Activated naive CD8-positive, alpha-beta T cell (primary cell): ENCODE measurements around the gene POPDC3.
"Not testable (repeated sequence)": the region's sequence is repeated elsewhere in the genome, so short reads cannot be mapped to it uniquely, and the experiment has no call there.

Experiments
- H3K27ac Mint-ChIP-seq: one replicate; pipeline ENCODE4 v1.8.0; 2021; ENCODE audit warnings: mixed read lengths
- H3K27me3 Mint-ChIP-seq: one replicate; pipeline ENCODE4 v1.8.0; 2021; ENCODE audit warnings: mixed read lengths
- H3K36me3 Mint-ChIP-seq: one replicate; pipeline ENCODE4 v1.8.0; 2021; ENCODE audit warnings: mixed read lengths
- H3K4me1 Mint-ChIP-seq: one replicate; pipeline ENCODE4 v1.8.0; 2021; ENCODE audit warnings: low read depth, mixed read lengths
- H3K4me3 Mint-ChIP-seq: one replicate; pipeline ENCODE4 v1.8.0; 2021; ENCODE audit warnings: mild to moderate bottlenecking, mixed read lengths
- H3K9me3 Mint-ChIP-seq: one replicate; pipeline ENCODE4 v1.8.0; 2021; ENCODE audit warnings: low read depth, mixed read lengths

Gene POPDC3

GRCh38 chr6:105186576-105186975, 6.8 kb upstream of the POPDC3 start:
- H3K36me3 Mint-ChIP-seq, result no peaks in the 10 kb centered on the region
- no peak overlapping the region for H3K27ac Mint-ChIP-seq
- H3K4me1 Mint-ChIP-seq, result no peaks in the 10 kb centered on the region
- no peaks in the 10 kb centered on the region for H3K9me3 Mint-ChIP-seq
- H3K4me3 Mint-ChIP-seq, result no peak overlapping the region
- peaks cover 26% of the 10 kb centered on the region for H3K27me3 Mint-ChIP-seq

DNA sequence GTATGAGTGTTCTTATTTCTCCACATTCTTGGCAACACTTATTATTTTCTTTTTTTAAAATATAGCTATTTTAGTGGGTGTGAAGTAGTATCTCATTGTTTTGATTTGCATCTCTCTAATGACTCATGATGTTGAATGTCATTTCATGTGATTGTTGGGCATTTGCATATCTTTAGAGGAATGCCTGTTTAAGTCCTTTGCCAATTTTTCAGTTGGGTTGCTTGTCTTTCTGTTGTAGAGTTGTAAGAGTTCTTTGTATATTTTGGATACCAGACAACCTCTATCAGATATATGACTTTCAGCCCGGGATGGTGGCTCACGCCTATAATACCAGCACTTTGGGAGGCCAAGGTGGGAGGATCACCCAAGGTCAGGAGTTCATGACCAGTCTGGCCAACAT, 5.1 kb upstream of the POPDC3 start:
- no peaks in the 10 kb centered on the region for H3K9me3 Mint-ChIP-seq
- H3K27ac Mint-ChIP-seq, result no peak overlapping the region
- H3K4me3 Mint-ChIP-seq, result no peak overlapping the region
- peaks cover 2% of the 10 kb centered on the region for H3K4me1 Mint-ChIP-seq
- H3K27me3 Mint-ChIP-seq, result peaks cover 38% of the 10 kb centered on the region
- H3K36me3 Mint-ChIP-seq, result no peaks in the 10 kb centered on the region

DNA sequence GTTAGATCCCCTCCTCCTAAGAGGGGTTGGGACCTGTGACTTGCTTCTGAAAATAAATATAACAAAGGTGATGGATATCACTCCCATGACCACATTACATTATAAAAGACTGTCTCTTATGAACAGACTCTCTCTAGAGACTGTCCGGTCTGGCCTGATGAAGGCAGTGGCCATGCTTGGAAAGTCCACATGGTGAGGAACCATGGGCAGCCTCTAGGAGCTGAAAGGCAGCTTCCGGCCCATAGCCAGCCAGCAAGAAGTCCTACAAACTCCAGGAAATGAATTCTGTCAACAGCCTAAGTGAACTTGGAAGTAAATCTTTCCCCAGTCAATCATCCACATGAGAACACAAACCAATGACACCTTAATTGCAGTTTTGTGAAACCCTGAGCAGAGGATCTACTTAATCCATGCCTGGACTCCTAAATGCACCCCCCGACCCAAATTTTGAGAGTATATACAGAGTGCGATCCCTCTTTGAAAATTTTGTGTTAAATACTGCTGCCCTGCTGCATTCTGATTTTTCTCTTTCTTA, 2.2 kb upstream of the POPDC3 start:
- no peak overlapping the region for H3K27ac Mint-ChIP-seq
- H3K9me3 Mint-ChIP-seq, result no peaks in the 10 kb centered on the region
- H3K36me3 Mint-ChIP-seq, result no peaks in the 10 kb centered on the region
- H3K4me3 Mint-ChIP-seq, result no peak overlapping the region
- H3K4me1 Mint-ChIP-seq, result peaks cover 2% of the 10 kb centered on the region
- peaks cover 38% of the 10 kb centered on the region for H3K27me3 Mint-ChIP-seq

DNA sequence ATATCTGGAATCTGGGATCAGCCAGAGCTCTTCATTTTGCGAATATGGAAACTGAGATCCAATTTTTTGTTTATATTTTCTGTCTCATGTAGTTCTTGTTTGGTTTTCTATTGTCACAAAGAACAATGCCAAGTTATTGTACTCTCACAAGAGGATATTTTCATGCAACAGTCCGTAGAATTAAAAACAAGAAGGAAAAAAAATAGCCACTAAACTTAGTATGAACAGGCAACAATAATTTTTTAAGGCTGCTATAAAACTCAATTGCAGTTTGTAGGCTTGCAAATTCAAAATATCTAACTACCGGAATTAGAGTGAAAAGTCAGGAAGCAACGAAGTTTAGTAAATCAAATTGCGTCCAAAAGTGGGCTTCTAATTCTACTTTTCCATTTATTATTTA, 1.2 kb downstream of the POPDC3 start:
- no peak overlapping the region for H3K27ac Mint-ChIP-seq
- H3K27me3 Mint-ChIP-seq, result peaks cover 36% of the 10 kb centered on the region
- no peak overlapping the region for H3K4me3 Mint-ChIP-seq
- no peaks in the 10 kb centered on the region for H3K36me3 Mint-ChIP-seq
- peaks cover 2% of the 10 kb centered on the region for H3K4me1 Mint-ChIP-seq
- H3K9me3 Mint-ChIP-seq, result no peaks in the 10 kb centered on the region

- Mint-ChIP-seq H3K9me3 (no peaks in the 10 kb centered on the region), H3K4me3 (no peak overlapping the region), H3K4me1 (peaks cover 2% of the 10 kb centered on the region), H3K36me3 (no peaks in the 10 kb centered on the region), H3K27me3 (peaks cover 39% of the 10 kb centered on the region), H3K27ac (no peak overlapping the region)
Measured at GRCh38 chr6:105178110-105178509, 1.7 kb downstream of the POPDC3 start.

DNA sequence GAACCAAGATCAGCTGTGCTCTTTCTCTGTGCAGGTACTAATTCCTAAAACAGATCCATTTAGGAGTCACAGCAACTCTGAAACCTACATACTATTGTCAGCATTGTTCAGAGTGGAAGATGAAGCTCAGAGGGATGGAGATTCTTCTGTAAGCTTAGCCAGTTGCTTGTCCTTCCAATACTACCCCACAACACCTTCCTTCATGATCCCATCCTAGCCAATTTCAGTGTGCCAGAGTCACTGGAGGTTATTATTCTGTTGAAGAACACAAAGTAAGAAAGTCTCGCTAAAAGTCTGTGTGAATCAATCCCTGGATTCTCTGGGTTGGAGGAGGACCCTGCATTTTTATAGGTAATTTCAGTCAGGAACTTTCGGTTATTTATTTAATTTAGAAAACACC, 2.3 kb downstream of the POPDC3 start:
- H3K9me3 Mint-ChIP-seq, result no peaks in the 10 kb centered on the region
- no peaks in the 10 kb centered on the region for H3K36me3 Mint-ChIP-seq
- peaks cover 34% of the 10 kb centered on the region for H3K27me3 Mint-ChIP-seq
- no peak overlapping the region for H3K27ac Mint-ChIP-seq
- H3K4me1 Mint-ChIP-seq, result peaks cover 2% of the 10 kb centered on the region
- no peak overlapping the region for H3K4me3 Mint-ChIP-seq

GRCh38 chr6:105174512-105174911, 5.3 kb downstream of the POPDC3 start:
- Mint-ChIP-seq H3K27ac (no peak overlapping the region), H3K9me3 (no peaks in the 10 kb centered on the region), H3K4me3 (no peak overlapping the region), H3K36me3 (no peaks in the 10 kb centered on the region), H3K4me1 (no peaks in the 10 kb centered on the region), H3K27me3 (peaks cover 21% of the 10 kb centered on the region)

DNA sequence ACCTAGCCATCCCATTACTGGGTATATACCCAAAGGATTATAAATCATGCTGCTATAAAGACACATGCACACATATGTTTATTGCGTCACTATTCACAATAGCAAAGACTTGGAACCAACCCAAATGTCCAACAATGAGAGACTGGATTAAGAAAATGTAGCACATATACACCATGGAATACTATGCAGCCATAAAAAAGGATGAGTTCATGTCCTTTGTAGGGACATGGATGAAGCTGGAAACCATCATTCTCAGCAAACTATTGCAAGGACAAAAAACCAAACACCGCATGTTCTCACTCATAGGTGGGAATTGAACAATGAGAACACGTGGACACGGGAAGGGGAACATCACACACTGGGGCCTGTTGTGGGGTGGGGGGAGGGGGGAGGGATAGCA, 7.3 kb downstream of the POPDC3 start:
- not testable (repeated sequence) for H3K4me1 Mint-ChIP-seq, H3K4me3 Mint-ChIP-seq, H3K36me3 Mint-ChIP-seq, H3K9me3 Mint-ChIP-seq, H3K27ac Mint-ChIP-seq
- peaks cover 25% of the 10 kb centered on the region for H3K27me3 Mint-ChIP-seq

GRCh38 chr6:105170059-105170458, 9.8 kb downstream of the POPDC3 start:
- H3K4me3 Mint-ChIP-seq, result no peak overlapping the region
- H3K27ac Mint-ChIP-seq, result no peak overlapping the region
- no peaks in the 10 kb centered on the region for H3K9me3 Mint-ChIP-seq
- H3K4me1 Mint-ChIP-seq, result no peaks in the 10 kb centered on the region
- peaks cover 29% of the 10 kb centered on the region for H3K27me3 Mint-ChIP-seq
- H3K36me3 Mint-ChIP-seq, result no peaks in the 10 kb centered on the region

- Mint-ChIP-seq H3K27me3 (peaks cover 25% of the 10 kb centered on the region), H3K27ac (no peak overlapping the region), H3K36me3 (no peaks in the 10 kb centered on the region), H3K4me1 (no peaks in the 10 kb centered on the region), H3K9me3 (no peaks in the 10 kb centered on the region), H3K4me3 (no peak overlapping the region)
Measured at GRCh38 chr6:105167914-105168313, 11.9 kb downstream of the POPDC3 start.

GRCh38 chr6:105164418-105164817, 15.4 kb downstream of the POPDC3 start:
- Mint-ChIP-seq H3K4me1 (no peaks in the 10 kb centered on the region), H3K27ac (no peak overlapping the region), H3K36me3 (no peaks in the 10 kb centered on the region), H3K27me3 (peaks cover 24% of the 10 kb centered on the region), H3K4me3 (no peak overlapping the region), H3K9me3 (no peaks in the 10 kb centered on the region)

DNA sequence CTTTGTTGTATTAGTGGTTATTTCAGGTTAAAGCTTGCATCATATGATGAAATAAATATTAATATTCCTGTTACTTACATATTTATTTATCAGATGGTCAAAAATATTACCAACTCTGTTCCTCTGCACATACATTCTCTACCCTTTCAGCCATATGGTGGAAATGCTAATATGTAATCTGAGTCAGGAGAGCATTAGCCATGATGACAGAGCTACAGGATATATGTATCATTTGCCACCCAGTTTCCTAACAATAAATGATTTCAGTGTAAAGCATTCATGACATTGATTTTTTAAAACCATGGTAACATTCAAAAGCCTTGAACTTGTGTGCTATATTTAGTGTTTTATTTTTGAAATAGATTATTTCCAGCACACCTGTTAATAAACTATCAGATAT, 16.6 kb downstream of the POPDC3 start:
- Mint-ChIP-seq H3K4me3 (no peak overlapping the region), H3K36me3 (no peaks in the 10 kb centered on the region), H3K9me3 (no peaks in the 10 kb centered on the region), H3K27me3 (peaks cover 18% of the 10 kb centered on the region), H3K4me1 (no peaks in the 10 kb centered on the region), H3K27ac (no peak overlapping the region)

DNA sequence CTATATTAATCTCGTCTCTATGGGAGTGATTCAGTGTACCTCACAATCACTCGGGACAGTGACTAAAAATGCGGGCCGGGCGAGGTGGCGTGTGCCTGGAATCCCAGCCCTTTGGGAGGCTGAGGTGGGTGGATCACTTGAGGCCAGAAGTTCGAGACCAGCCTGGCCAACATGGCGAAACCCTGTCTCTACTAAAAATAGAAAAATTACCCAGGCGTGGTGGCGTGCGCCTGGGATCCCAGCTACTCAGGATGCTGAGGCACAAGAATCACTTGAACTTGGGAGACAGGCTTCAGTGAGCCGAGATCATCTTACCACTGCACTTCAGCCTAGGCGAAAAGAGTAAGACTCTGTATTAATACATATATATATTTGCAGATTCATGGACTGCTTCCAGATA, 17.4 kb downstream of the POPDC3 start:
- Mint-ChIP-seq H3K36me3 (no peaks in the 10 kb centered on the region), H3K4me1 (no peaks in the 10 kb centered on the region), H3K27ac (no peak overlapping the region), H3K4me3 (no peak overlapping the region), H3K27me3 (peaks cover 18% of the 10 kb centered on the region), H3K9me3 (no peaks in the 10 kb centered on the region)

DNA sequence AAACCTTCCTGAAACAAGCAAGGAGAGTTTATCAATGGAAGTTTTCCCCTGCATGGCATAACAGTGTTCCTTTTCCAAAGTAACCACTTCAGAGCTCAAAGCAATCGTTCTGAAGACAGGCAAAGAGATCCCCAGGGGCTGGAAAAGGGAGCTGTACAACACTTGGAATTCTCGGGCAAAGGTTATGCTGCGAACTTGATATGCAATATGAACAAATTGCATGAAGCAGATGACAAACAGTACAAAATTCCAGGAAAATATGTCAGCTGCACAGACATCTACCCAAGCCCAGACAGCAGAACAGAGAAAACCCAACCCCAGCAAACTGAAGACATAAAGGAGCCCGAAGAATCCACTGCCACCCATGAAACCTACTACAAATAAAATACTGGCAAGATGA, 18.4 kb downstream of the POPDC3 start:
- H3K36me3 Mint-ChIP-seq, result no peaks in the 10 kb centered on the region
- H3K27me3 Mint-ChIP-seq, result peaks cover 13% of the 10 kb centered on the region
- no peak overlapping the region for H3K4me3 Mint-ChIP-seq
- no peak overlapping the region for H3K27ac Mint-ChIP-seq
- H3K9me3 Mint-ChIP-seq, result no peaks in the 10 kb centered on the region
- no peaks in the 10 kb centered on the region for H3K4me1 Mint-ChIP-seq

DNA sequence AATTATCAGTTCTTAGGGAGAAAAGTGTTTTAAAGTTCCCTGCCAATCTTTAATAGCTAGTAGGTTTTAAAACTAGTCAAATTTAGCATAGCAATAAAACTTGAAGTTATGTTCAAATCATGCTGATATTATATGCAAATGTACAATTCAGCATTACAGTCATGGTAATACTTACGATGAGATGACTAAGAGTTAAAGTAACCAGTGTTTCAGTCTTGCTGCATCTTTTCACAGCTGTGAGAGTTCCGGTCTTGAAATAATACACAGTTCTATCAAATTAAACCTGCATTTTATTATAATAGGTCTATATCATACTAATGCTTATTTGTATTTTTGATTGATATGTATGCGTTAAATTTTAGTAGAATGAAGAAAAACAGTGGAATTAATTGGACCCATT, 26.1 kb downstream of the POPDC3 start:
- H3K4me3 Mint-ChIP-seq, result no peak overlapping the region
- H3K9me3 Mint-ChIP-seq, result no peaks in the 10 kb centered on the region
- no peaks in the 10 kb centered on the region for H3K4me1 Mint-ChIP-seq
- no peak overlapping the region for H3K27ac Mint-ChIP-seq
- H3K36me3 Mint-ChIP-seq, result no peaks in the 10 kb centered on the region
- H3K27me3 Mint-ChIP-seq, result peaks cover 7% of the 10 kb centered on the region

- no peaks in the 10 kb centered on the region for H3K36me3 Mint-ChIP-seq
- H3K4me1 Mint-ChIP-seq, result no peaks in the 10 kb centered on the region
- H3K27ac Mint-ChIP-seq, result no peak overlapping the region
- no peaks in the 10 kb centered on the region for H3K9me3 Mint-ChIP-seq
- H3K4me3 Mint-ChIP-seq, result no peak overlapping the region
- H3K27me3 Mint-ChIP-seq, result peaks cover 9% of the 10 kb centered on the region
Measured at GRCh38 chr6:105152880-105153279, 26.9 kb downstream of the POPDC3 start.
